Body of pancreas (tissue), 4 donors: ENCODE data around the gene ZNF816. TPM values are rescaled to one million over a fixed set of nuclear protein-coding genes. Genes with fewer than 3 reads are reported as not detected.

Source experiments
- ATAC-seq: fragments of 150-250 bp; one replicate; pipeline ENCODE4 v1.9.1; 2016
- DNase-seq, 4 donors: peaks; one replicate each; pipeline ENCODE4 v3.0.0-alpha.2; 2019
- H3K27ac ChIP-seq, 4 donors: fragments of 200-600 bp; sonication (generic); 1 replicate in 3 of 4; 2 replicates in 1 of 4; pipeline versions ENCODE4 v1.5.1 to v1.6.1; 2016 to 2019; ENCODE audit warnings: mild to moderate bottlenecking in 1 of 4, mixed read lengths in 1 of 4, moderate library complexity in 1 of 4
- H3K27me3 ChIP-seq, 2 donors: fragments of 200-600 bp; sonication (generic); one replicate each; pipeline ENCODE4 v1.6.0; 2016; ENCODE audit warnings: mild to moderate bottlenecking in 1 of 2
- H3K36me3 ChIP-seq, 2 donors: fragments of 200-600 bp; sonication (generic); replicated peaks in 1 of 2; 2 replicates each; pipeline ENCODE4 v1.5.1; 2016; ENCODE audit warnings: low read depth in 2 of 2; ENCODE audit not compliant: insufficient read depth in 1 of 2
- H3K4me1 ChIP-seq: fragments of 200-600 bp; sonication (generic); one replicate; pipeline ENCODE4 v1.6.0; 2016
- H3K4me3 ChIP-seq, 2 donors: fragments of 200-600 bp; sonication (generic); 1 replicate in 1 of 2; 2 replicates in 1 of 2; pipeline ENCODE4 v1.5.1; 2016 to 2019
- H3K9me3 ChIP-seq, 3 donors: fragments of 200-600 bp; sonication (generic); 1 replicate in 2 of 3; 2 replicates in 1 of 3; pipeline ENCODE4 v1.5.1; 2016
- CTCF ChIP-seq, 7 experiments: fragments of 450-650 bp in 4 of 7; fragments of 200-600 bp in 3 of 7; sonication (generic) in 3 of 7; IDR thresholded peaks; one replicate each; pipeline ENCODE4 v1.5.1; 2016 to 2019; ENCODE audit warnings: antibody characterized with exemption in 7 of 7
- POLR2A ChIP-seq, 3 donors: fragments of 450-650 bp; IDR thresholded peaks; one replicate each; pipeline ENCODE4 v1.6.1; 2016; ENCODE audit warnings: antibody characterized with exemption in 3 of 3, mild to moderate bottlenecking in 2 of 3
- WGBS, 2 donors: methylation state at CpG; one replicate each; pipeline ENCODE4 v1.1.5; 2017; 5-methylcytosine and 5-hydroxymethylcytosine counted together
- intact Hi-C: fragments of 100-400 bp; cut with DNase I; formaldehyde crosslinking; loops from one replicate; pipeline ENCODE4 v1.15.1; 2023
- total RNA-seq, 2 donors: library from RNA; depleted of rRNA; stranded (reverse); fragments of >200 nt; gene quantifications; one replicate each; pipeline ENCODE4 v1.1.0, GENCODE V29; 2016

ZNF816 gene
- total RNA-seq, 2 donors from 2014 or later, result 4.9 to 7.5 TPM

GRCh38 chr19:53007606-53008005 is 44.9 kb upstream of the ZNF816 start:
- Histone ChIP-seq H3K27ac (no peak overlapping the region), H3K4me1 (no peaks in the 10 kb centered on the region), H3K9me3 (no peaks in the 10 kb centered on the region), H3K36me3 (no peaks in the 10 kb centered on the region), H3K27me3 (no peaks in the 10 kb centered on the region), H3K4me3 (no peak overlapping the region)
- WGBS, 2 donors, result 53 to 65% methylated on average over 5 of the region's 5 CpGs
- intact Hi-C loops, result no loop called here
- TF ChIP-seq CTCF (IDR thresholded peaks at IDR 0.05), result no peak
- no peak for TF ChIP-seq POLR2A (IDR thresholded peaks at IDR 0.05)
- no peak for DNase-seq
- ATAC-seq, result no peak

DNA sequence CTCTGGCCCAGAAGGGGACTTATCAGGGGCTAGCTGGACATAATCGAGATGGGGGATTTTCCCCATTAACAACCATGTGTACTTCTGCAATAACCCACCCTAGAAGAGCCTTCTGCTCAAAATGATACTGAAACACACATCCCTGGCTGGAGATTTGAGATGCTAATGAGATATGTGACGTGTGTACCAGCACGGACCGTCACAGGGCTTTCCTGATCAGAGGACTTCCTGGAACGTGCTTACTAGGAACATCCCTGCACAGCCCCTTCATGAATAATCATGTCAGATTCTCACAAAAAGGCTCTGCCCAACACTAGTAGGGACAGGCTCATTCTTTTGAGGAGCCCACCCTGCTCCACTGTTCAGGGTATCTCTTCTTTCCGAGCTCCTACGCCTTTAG is 44.5 kb upstream of the ZNF816 start:
- DNase-seq (no peak), ATAC-seq (no peak)
- no peak overlapping the region for H3K4me3 ChIP-seq
- intact Hi-C loops, result no loop called here
- H3K9me3 ChIP-seq, result no peaks in the 10 kb centered on the region
- H3K36me3 ChIP-seq, result no peaks in the 10 kb centered on the region
- WGBS, 2 donors, result 58 to 76% methylated on average over 7 of the region's 7 CpGs
- no peak overlapping the region for H3K27ac ChIP-seq
- no peaks in the 10 kb centered on the region for H3K4me1 ChIP-seq
- TF ChIP-seq CTCF (IDR thresholded peaks at IDR 0.05) (no peak), POLR2A (IDR thresholded peaks at IDR 0.05) (no peak)
- no peaks in the 10 kb centered on the region for H3K27me3 ChIP-seq

GRCh38 chr19:53004242-53004641 is 41.6 kb upstream of the ZNF816 start:
- Histone ChIP-seq H3K4me1 (no peaks in the 10 kb centered on the region), H3K27ac (no peak overlapping the region), H3K9me3 (no peaks in the 10 kb centered on the region), H3K4me3 (no peak overlapping the region), H3K27me3 (no peaks in the 10 kb centered on the region), H3K36me3 (no peaks in the 10 kb centered on the region)
- TF ChIP-seq CTCF (IDR thresholded peaks at IDR 0.05) (no peak), POLR2A (IDR thresholded peaks at IDR 0.05) (no peak)
- WGBS, 2 donors, result 75 to 79% methylated on average over 4 to 5 of the region's 5 CpGs
- DNase-seq, result no peak
- intact Hi-C loops, result no loop called here
- ATAC-seq, result no peak

DNA sequence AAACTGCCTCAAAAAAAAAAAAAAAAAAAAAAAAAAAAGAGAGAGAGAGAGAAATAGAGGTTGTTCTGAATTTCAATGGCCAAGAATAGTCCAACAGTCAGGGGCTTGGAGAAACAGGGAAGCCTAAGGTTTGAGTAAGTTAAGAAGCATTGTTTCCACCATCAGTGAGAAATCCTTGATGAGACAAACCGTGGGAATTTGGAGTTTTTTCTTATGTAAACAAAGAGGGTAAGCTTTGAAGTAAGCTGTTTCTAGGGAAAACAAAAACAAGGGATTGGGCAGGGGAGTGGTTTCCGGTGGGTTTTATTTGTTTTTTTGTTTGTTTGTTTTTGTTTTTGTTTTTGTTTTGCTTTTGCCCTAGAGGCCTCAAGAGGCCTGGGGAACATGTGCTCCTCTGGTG is 39.8 kb upstream of the ZNF816 start:
- intact Hi-C loops, result no loop called here

More for the DNA sequence above, 39.8 kb upstream of the ZNF816 start:
- Histone ChIP-seq H3K36me3 (no peaks in the 10 kb centered on the region), H3K27me3 (no peaks in the 10 kb centered on the region), H3K4me3 (no peak overlapping the region), H3K4me1 (no peaks in the 10 kb centered on the region), H3K27ac (no peak overlapping the region), H3K9me3 (no peaks in the 10 kb centered on the region)
- 22 to 40% methylated on average over 2 of the region's 2 CpGs for WGBS, 2 donors
- TF ChIP-seq CTCF (IDR thresholded peaks at IDR 0.05) (no peak), POLR2A (IDR thresholded peaks at IDR 0.05) (no peak)
- DNase-seq, result no peak
- no peak for ATAC-seq
